HepG2 (cell line): ENCODE data around the gene KAT6B. TPM values are rescaled to one million over a fixed set of nuclear protein-coding genes. Genes with fewer than 3 reads are reported as not detected.

Experiments used
- ATAC-seq: fragments of 200-7000 bp; cut with Tn5 transposase; 3 replicates; pipeline ENCODE4 v1.9.1; 2020; ENCODE audit warnings: mild to moderate bottlenecking, moderate library complexity
- BruUV-seq: library from RNA; stranded (reverse); fragments of 400-500 nt; replicated peaks from 2 replicates; lab custom pipeline; 2021; lab: Mats Ljungman, UMichigan
- CTCF ChIA-PET: fragments of 300-600 bp; formaldehyde crosslinking; extraction: SDS; loops from one replicate; lab custom pipeline; 2021; ENCODE audit warnings: low total read pairs, inconsistent platforms, low intra/inter-chr PET ratio; lab: Yijun Ruan, JAX
- POLR2A ChIA-PET: fragments of 350-600 bp; sonication (Branson Sonifier 250); formaldehyde crosslinking; loops from one replicate; lab custom pipeline; 2020; ENCODE audit warnings: antibody characterized with exemption, inconsistent platforms; lab: Yijun Ruan, JAX
- DNase-seq: peaks from one replicate; pipeline ENCODE4 v3.0.0-alpha.2; 2015; ENCODE audit warnings: low spot score
- FAIRE-seq: peaks from 3 replicates; lab custom pipeline; 2011; peaks lifted over from hg19 to GRCh38; lab: Jason Lieb, UNC
- H2AFZ ChIP-seq: one replicate; pipeline ENCODE4 v1.6.1; 2011; ENCODE audit warnings: low read length, inconsistent platforms
- H3K27ac ChIP-seq: fragments of 300-600 bp; 3 replicates; pipeline ENCODE4 v1.8.0; 2011; ENCODE audit warnings: mixed run types, mild to moderate bottlenecking, mixed read lengths, low read length, inconsistent platforms; ENCODE audit not compliant: insufficient read depth; ENCODE audit errors: extremely low read length
- H3K27me3 ChIP-seq, 2 experiments: fragments of 200-600 bp in 1 of 2; 2 replicates in 1 of 2; 3 replicates in 1 of 2; pipeline versions ENCODE4 v1.6.0 to v1.8.0; 2011; ENCODE audit warnings: low read length in 2 of 2, mild to moderate bottlenecking in 2 of 2, moderate library complexity in 2 of 2, inconsistent platforms in 1 of 2; ENCODE audit not compliant: insufficient read depth in 2 of 2, control insufficient read depth in 1 of 2
- H3K36me3 ChIP-seq, 2 experiments: fragments of 200-600 bp in 1 of 2; replicated peaks in 1 of 2; 2 replicates in 1 of 2; 3 replicates in 1 of 2; pipeline versions ENCODE4 v1.5.1 to v1.8.0; 2011; ENCODE audit warnings: low read length in 2 of 2, inconsistent platforms in 1 of 2; ENCODE audit not compliant: insufficient read depth in 2 of 2, control insufficient read depth in 1 of 2
- H3K4me1 ChIP-seq: 2 replicates; pipeline ENCODE4 v1.5.1; 2012; ENCODE audit warnings: low read length, inconsistent platforms; ENCODE audit not compliant: insufficient read depth
- H3K4me2 ChIP-seq: 2 replicates; pipeline ENCODE4 v1.6.0; 2011; ENCODE audit warnings: low read depth, low read length, inconsistent platforms
- H3K4me3 ChIP-seq, 3 experiments: fragments of 200-600 bp in 1 of 3; sonication (generic), shearing (Covaris generic) in 1 of 3; replicated peaks in 1 of 3; 2 replicates each; pipeline ENCODE4 v1.5.1; 2011 to 2016; ENCODE audit warnings: low read length in 3 of 3, inconsistent platforms in 2 of 3, low read depth in 2 of 3, mild to moderate bottlenecking in 2 of 3, control low read depth in 1 of 3, mixed read lengths in 1 of 3; ENCODE audit not compliant: insufficient read depth in 1 of 3
- H3K79me2 ChIP-seq: one replicate; pipeline ENCODE4 v1.6.1; 2011; ENCODE audit warnings: low read length, inconsistent platforms; ENCODE audit not compliant: insufficient read depth
- H3K9ac ChIP-seq: 2 replicates; pipeline ENCODE4 v1.6.0; 2011; ENCODE audit warnings: mild to moderate bottlenecking, low read depth, low read length, inconsistent platforms; ENCODE audit not compliant: insufficient read depth
- H3K9me3 ChIP-seq: 2 replicates; pipeline ENCODE4 v1.5.1; 2012; ENCODE audit warnings: mild to moderate bottlenecking, low read length
- H4K20me1 ChIP-seq: 2 replicates; pipeline ENCODE4 v1.6.0; 2011; ENCODE audit warnings: inconsistent platforms, mild to moderate bottlenecking, low read length, moderate library complexity; ENCODE audit not compliant: insufficient read depth
- HIC2 ChIP-seq: sonication (generic); formaldehyde crosslinking; IDR thresholded peaks from 2 replicates; pipeline ENCODE4 v1.9.0; 2022; ENCODE audit warnings: low read depth, missing genetic modification reagents
- HMG20A ChIP-seq: IDR thresholded peaks from 2 replicates; pipeline ENCODE4 v1.6.1; 2016; ENCODE audit warnings: borderline replicate concordance
- KDM1A ChIP-seq: IDR thresholded peaks from 2 replicates; pipeline ENCODE4 v1.6.1; 2016; ENCODE audit warnings: missing compliant biosample characterization
- NFKBIZ ChIP-seq: IDR thresholded peaks from 2 replicates; pipeline ENCODE4 v1.6.1; 2018; ENCODE audit warnings: missing genetic modification reagents, missing compliant biosample characterization
- PLSCR1 ChIP-seq: sonication (generic); formaldehyde crosslinking; IDR thresholded peaks from 2 replicates; pipeline ENCODE4 v1.5.0; 2020; ENCODE audit warnings: missing genetic modification reagents, mild to moderate bottlenecking, borderline replicate concordance
- PRPF4 ChIP-seq: fragments of 200-400 bp; formaldehyde crosslinking; IDR thresholded peaks from 2 replicates; pipeline ENCODE4 v1.6.1; 2016; ENCODE audit warnings: low read length, low read depth; ENCODE audit not compliant: poor library complexity, severe bottlenecking
- SMYD3 ChIP-seq: sonication (generic); formaldehyde crosslinking; IDR thresholded peaks from 2 replicates; pipeline ENCODE4 v1.8.1; 2023; ENCODE audit warnings: mild to moderate bottlenecking, missing genetic modification reagents
- UBTF ChIP-seq: sonication (generic); formaldehyde crosslinking; IDR thresholded peaks from 2 replicates; pipeline ENCODE4 v1.4.0; 2020; ENCODE audit warnings: mild to moderate bottlenecking, missing genetic modification reagents
- ZNF326 ChIP-seq: sonication (generic); formaldehyde crosslinking; IDR thresholded peaks from 2 replicates; pipeline ENCODE4 v1.4.0; 2020; ENCODE audit warnings: missing genetic modification reagents, borderline replicate concordance
- ZNF34 ChIP-seq: sonication (generic); formaldehyde crosslinking; IDR thresholded peaks from 2 replicates; pipeline ENCODE4 v1.4.0; 2020; ENCODE audit warnings: mild to moderate bottlenecking, missing genetic modification reagents, borderline replicate concordance
- ZNF577 ChIP-seq: sonication (generic); formaldehyde crosslinking; IDR thresholded peaks from 2 replicates; pipeline ENCODE4 v1.4.0; 2020; ENCODE audit warnings: mild to moderate bottlenecking, low read depth, missing genetic modification reagents, borderline replicate concordance
- WGBS: methylation state at CpG from one replicate; pipeline ENCODE4 v1.1.6; 2017; ENCODE audit warnings: low lambda C conversion rate; 5-methylcytosine and 5-hydroxymethylcytosine counted together
- in situ Hi-C: cut with HindIII; loops from 2 replicates; pipeline ENCODE4 v1.10.0; 2017; ENCODE audit warnings: low pct_unique_long_range_greater_than_20kb; ENCODE audit not compliant: extremely low pct_ligation_motif_present
- intact Hi-C: fragments of 100-400 bp; cut with micrococcal nuclease; formaldehyde crosslinking; loops from one replicate; pipeline ENCODE4 v1.10.0; 2022; ENCODE audit not compliant: unreplicated experiment
- polyA plus RNA-seq, 8 experiments: library from polyadenylated mRNA; depleted of rRNA in 3 of 8; stranded (reverse) in 7 of 8; unstranded in 1 of 8; fragments of >200 nt; fragmentation: Illumina TruSeq in 4 of 8; extraction: Trizol in 4 of 8; gene quantifications; 2 replicates each; pipeline versions ENCODE4 v1.2.1 to v1.2.3, GENCODE V29; 2011 to 2016; ENCODE audit warnings: low read depth in 4 of 8, missing spikeins in 1 of 8, mixed read lengths in 1 of 8; ENCODE audit not compliant: insufficient read depth in 1 of 8
- total RNA-seq, 5 experiments: library from RNA; depleted of rRNA; stranded (reverse); fragments of >200 nt; fragmentation: Illumina TruSeq; extraction: Trizol; gene quantifications; 2 replicates each; pipeline ENCODE4 v1.2.3, GENCODE V29; 2016; ENCODE audit warnings: low read depth in 1 of 5
- TF ChIP-seq, protein P1 (sequence below): sonication (generic); formaldehyde crosslinking; IDR thresholded peaks from 2 replicates; pipeline ENCODE4 v1.4.0; 2020; ENCODE audit warnings: low read depth, missing genetic modification reagents
- TF ChIP-seq, protein P2 (sequence below): sonication (generic); formaldehyde crosslinking; IDR thresholded peaks from 2 replicates; pipeline ENCODE4 v1.4.0; 2020; ENCODE audit warnings: mild to moderate bottlenecking, missing genetic modification reagents

Gene KAT6B
- total and polyA plus RNA-seq, 2 of the 13 experiments (the other 11 are each of a cell fraction or from before 2014, with no cell fraction given) = 3.0 to 9.5 TPM

GRCh38 chr10:74928742-74929191, 102.4 kb downstream of the KAT6B start:
- H3K9ac ChIP-seq = no peak overlapping the region
- ChIA-PET POLR2A (no interaction called here), CTCF (no interaction called here)
- H3K79me2 ChIP-seq = peaks cover 3% of the 10 kb centered on the region
- H3K4me3 ChIP-seq = no peak overlapping the region
- BruUV-seq = no TSS peak
- H3K4me1 ChIP-seq = peaks cover 27% of the 10 kb centered on the region
- H2AFZ ChIP-seq = no peak overlapping the region
- no peaks in the 10 kb centered on the region for H4K20me1 ChIP-seq
- no peak overlapping the region for H3K4me2 ChIP-seq
- ATAC-seq = no peak
- H3K27ac ChIP-seq = no peak overlapping the region
- no peaks in the 10 kb centered on the region for H3K36me3 ChIP-seq
- in situ Hi-C loops (no loop called here), intact Hi-C loops (no loop called here)
- H3K27me3 ChIP-seq = no peaks in the 10 kb centered on the region
- FAIRE-seq = no peak
- no peak for DNase-seq
- H3K9me3 ChIP-seq = no peaks in the 10 kb centered on the region
- WGBS = 100% methylated on average over 2 of the region's 2 CpGs
- TF ChIP-seq PLSCR1 (CRISPR knock-in tag) (no peak), NFKBIZ (CRISPR knock-in tag) (no peak), PRPF4 (no peak), HMG20A (CRISPR knock-in tag) (no peak), HIC2 (CRISPR knock-in tag) (no peak), ZNF577 (no peak), UBTF (CRISPR knock-in tag) (no peak), ZNF326 (no peak), SMYD3 (no peak), KDM1A (CRISPR knock-in tag) (no peak), ZNF34 (CRISPR knock-in tag) (no peak)
- TF ChIP-seq, protein P1, sequence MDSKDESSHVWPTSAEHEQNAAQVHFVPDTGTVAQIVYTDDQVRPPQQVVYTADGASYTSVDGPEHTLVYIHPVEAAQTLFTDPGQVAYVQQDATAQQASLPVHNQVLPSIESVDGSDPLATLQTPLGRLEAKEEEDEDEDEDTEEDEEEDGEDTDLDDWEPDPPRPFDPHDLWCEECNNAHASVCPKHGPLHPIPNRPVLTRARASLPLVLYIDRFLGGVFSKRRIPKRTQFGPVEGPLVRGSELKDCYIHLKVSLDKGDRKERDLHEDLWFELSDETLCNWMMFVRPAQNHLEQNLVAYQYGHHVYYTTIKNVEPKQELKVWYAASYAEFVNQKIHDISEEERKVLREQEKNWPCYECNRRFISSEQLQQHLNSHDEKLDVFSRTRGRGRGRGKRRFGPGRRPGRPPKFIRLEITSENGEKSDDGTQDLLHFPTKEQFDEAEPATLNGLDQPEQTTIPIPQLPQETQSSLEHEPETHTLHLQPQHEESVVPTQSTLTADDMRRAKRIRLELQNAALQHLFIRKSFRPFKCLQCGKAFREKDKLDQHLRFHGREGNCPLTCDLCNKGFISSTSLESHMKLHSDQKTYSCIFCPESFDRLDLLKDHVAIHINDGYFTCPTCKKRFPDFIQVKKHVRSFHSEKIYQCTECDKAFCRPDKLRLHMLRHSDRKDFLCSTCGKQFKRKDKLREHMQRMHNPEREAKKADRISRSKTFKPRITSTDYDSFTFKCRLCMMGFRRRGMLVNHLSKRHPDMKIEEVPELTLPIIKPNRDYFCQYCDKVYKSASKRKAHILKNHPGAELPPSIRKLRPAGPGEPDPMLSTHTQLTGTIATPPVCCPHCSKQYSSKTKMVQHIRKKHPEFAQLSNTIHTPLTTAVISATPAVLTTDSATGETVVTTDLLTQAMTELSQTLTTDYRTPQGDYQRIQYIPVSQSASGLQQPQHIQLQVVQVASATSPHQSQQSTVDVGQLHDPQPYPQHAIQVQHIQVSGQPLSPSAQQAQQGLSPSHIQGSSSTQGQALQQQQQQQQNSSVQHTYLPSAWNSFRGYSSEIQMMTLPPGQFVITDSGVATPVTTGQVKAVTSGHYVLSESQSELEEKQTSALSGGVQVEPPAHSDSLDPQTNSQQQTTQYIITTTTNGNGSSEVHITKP (CRISPR knock-in tag) = no peak
- TF ChIP-seq, protein P2, sequence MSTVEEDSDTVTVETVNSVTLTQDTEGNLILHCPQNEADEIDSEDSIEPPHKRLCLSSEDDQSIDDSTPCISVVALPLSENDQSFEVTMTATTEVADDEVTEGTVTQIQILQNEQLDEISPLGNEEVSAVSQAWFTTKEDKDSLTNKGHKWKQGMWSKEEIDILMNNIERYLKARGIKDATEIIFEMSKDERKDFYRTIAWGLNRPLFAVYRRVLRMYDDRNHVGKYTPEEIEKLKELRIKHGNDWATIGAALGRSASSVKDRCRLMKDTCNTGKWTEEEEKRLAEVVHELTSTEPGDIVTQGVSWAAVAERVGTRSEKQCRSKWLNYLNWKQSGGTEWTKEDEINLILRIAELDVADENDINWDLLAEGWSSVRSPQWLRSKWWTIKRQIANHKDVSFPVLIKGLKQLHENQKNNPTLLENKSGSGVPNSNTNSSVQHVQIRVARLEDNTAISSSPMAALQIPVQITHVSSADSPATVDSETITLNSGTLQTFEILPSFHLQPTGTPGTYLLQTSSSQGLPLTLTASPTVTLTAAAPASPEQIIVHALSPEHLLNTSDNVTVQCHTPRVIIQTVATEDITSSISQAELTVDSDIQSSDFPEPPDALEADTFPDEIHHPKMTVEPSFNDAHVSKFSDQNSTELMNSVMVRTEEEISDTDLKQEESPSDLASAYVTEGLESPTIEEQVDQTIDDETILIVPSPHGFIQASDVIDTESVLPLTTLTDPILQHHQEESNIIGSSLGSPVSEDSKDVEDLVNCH (CRISPR knock-in tag) = no peak
